Activated CD4-positive, alpha-beta T cell treated with anti-CD3 and anti-CD28 coated beads, Interleukin-2, Interleukin-4, amounts not matched to agents 100 ng/mL and 50 ng/mL, durations not matched to agents 16 hours and 8 hours (primary cell): ENCODE results near the gene RC3H1.
"Not testable (repeated sequence)": the region's sequence is repeated elsewhere in the genome, so short reads cannot be mapped to it uniquely, and the experiment has no call there.

Experiments used
- DNase-seq: peaks from one replicate; pipeline ENCODE4 v3.0.0-alpha.2; 2020; ENCODE audit warnings: low spot score

Gene RC3H1, protein sequence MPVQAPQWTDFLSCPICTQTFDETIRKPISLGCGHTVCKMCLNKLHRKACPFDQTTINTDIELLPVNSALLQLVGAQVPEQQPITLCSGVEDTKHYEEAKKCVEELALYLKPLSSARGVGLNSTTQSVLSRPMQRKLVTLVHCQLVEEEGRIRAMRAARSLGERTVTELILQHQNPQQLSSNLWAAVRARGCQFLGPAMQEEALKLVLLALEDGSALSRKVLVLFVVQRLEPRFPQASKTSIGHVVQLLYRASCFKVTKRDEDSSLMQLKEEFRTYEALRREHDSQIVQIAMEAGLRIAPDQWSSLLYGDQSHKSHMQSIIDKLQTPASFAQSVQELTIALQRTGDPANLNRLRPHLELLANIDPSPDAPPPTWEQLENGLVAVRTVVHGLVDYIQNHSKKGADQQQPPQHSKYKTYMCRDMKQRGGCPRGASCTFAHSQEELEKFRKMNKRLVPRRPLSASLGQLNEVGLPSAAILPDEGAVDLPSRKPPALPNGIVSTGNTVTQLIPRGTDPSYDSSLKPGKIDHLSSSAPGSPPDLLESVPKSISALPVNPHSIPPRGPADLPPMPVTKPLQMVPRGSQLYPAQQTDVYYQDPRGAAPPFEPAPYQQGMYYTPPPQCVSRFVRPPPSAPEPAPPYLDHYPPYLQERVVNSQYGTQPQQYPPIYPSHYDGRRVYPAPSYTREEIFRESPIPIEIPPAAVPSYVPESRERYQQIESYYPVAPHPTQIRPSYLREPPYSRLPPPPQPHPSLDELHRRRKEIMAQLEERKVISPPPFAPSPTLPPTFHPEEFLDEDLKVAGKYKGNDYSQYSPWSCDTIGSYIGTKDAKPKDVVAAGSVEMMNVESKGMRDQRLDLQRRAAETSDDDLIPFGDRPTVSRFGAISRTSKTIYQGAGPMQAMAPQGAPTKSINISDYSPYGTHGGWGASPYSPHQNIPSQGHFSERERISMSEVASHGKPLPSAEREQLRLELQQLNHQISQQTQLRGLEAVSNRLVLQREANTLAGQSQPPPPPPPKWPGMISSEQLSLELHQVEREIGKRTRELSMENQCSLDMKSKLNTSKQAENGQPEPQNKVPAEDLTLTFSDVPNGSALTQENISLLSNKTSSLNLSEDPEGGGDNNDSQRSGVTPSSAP

GRCh38 chr1:174022080-174022975, at the start of gene RC3H1:
Gene RC3H1, minus strand, starts transcription at chr1:174022357. Its CDS starts 29,372 bp downstream, at chr1:173992985.
- peak; percentile 91 for DNase-seq

GRCh38 chr1:174070614-174071013, 48.5 kb upstream of the RC3H1 start:
- no peak for DNase-seq

DNA sequence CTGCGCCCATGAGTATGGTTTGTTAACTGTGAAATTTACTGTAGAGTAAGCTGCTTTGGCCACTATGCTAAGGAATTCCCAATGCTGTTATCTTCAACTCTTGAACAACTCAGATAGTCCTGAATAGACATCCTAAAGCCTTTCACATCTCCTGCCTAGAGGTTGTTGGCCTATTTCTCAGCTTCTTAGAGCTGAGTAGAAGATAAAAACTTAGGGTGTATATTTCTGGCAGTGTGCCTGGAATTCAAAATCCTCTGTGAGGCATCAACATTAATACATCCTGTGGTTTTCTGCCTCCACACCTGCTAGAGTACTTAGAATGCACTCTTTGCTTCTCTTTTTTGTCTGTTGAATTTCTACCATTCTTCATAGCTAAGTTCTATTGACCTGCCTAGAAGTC, 45.8 kb upstream of the RC3H1 start:
- DNase-seq = no peak

DNA sequence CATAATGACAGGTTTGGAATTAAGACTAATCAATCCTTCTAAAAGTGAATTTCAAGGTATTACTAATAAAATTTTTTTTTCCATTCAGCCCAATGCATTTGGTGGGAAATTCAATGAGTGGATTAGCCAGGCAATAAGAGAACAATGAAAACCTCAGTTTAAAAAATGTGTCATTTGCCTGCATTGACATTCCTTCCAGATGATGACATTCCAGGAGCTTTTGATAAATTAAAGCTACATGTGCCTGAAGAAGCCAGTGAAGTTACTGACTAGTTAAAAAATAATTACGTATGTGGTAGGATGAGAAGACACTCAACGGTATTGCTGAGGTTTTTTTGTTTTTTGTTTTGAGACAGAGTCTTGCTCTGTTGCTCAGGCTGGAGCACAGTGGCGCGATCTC, 37.9 kb upstream of the RC3H1 start:
- DNase-seq = no peak

- no peak for DNase-seq
Measured at GRCh38 chr1:174058624-174059023, 36.5 kb upstream of the RC3H1 start.

DNA sequence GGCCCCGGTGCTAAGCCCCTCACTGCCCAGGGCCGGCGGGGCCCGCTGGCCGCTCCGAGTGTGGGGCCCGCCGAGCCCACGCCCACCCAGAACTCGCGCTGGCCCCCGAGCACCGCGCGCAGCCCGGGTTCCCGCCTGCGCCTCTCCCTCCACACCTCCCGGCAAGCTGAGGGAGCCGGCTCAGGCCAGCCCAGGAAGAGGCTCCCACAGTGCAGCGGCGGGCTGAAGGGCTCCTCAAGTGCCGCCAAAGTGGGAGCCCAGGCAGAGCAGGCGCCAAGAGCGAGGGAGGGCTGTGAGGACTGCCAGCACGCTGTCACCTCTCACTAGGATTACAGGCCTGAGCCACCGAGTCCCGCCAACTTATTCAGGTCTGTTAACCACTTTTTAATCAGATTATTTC, 34.5 kb upstream of the RC3H1 start:
- not testable (repeated sequence) for DNase-seq

- DNase-seq = not testable (repeated sequence)
Measured at GRCh38 chr1:174055797-174056196, 33.6 kb upstream of the RC3H1 start.

GRCh38 chr1:174053826-174054225, 31.7 kb upstream of the RC3H1 start:
- DNase-seq = no peak

GRCh38 chr1:174052621-174053020, 30.5 kb upstream of the RC3H1 start:
- no peak for DNase-seq

GRCh38 chr1:174051956-174052355, 29.8 kb upstream of the RC3H1 start:
- no peak for DNase-seq

DNA sequence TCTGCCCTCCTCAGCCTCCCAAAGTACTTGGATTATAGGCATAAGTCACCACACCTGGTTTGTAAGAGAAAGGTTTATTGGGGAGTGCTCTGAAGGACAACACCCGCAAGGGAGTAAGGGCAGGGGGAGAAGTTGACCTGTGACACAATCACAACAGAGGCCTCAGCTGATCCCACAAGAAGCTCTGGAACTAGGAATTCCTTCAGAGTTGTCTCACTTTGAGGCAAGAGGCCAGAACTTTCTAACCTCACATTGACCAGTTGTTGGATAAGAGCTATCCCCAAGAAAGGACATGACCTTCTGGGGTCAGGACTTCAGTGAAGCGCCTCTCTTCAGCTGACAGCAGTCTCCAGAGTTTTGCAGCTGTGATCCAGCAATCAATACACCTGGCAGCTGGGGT, 27.4 kb upstream of the RC3H1 start:
- no peak for DNase-seq

GRCh38 chr1:174044418-174045222, 22.5 kb upstream of the RC3H1 start:
- DNase-seq = peak; percentile 25

GRCh38 chr1:174042509-174042908, 20.4 kb upstream of the RC3H1 start:
- not testable (repeated sequence) for DNase-seq

- no peak for DNase-seq
Measured at GRCh38 chr1:174041369-174041768, 19.2 kb upstream of the RC3H1 start.

DNA sequence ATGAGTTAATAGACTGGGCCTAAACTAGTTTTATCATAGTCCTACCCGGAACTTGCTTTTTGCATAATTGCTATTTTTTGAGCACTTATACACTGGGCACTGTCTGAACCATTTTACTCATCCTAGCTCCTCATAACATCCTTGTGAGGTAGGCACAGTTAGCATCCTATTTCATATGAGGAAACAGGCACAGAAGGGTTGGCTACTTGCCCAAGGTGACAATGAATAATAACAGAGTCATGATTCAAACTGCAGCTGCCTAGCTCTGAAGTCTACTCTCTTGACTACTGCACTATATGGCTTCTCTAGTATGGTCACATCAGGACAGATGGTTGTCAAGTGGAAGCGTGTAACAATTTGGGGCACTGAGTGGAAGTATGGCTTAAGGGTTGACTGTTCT, 18.2 kb upstream of the RC3H1 start:
- no peak for DNase-seq

- DNase-seq = no peak
Measured at GRCh38 chr1:174039027-174039426, 16.9 kb upstream of the RC3H1 start.

- no peak for DNase-seq
Measured at GRCh38 chr1:174036798-174037197, 14.6 kb upstream of the RC3H1 start.

DNA sequence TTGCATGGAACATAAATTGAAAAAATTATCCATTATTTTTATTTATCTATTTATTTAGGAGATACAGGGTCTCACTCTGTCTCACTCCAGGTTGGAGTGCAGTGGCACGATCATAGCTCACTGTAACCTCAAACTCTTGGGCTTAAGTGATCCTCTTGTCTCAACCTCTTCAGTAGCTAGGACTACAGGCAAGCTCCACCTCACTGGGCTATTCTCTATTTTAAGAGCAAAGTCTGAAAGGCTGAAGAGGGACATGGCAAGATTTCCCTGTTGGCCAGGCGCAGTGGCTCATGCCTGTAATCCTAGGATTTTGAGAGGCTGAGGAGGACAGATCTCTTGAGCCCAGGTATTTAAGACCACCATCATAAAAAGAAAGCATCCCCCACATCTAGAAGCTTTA, 14.0 kb upstream of the RC3H1 start:
- no peak for DNase-seq

DNA sequence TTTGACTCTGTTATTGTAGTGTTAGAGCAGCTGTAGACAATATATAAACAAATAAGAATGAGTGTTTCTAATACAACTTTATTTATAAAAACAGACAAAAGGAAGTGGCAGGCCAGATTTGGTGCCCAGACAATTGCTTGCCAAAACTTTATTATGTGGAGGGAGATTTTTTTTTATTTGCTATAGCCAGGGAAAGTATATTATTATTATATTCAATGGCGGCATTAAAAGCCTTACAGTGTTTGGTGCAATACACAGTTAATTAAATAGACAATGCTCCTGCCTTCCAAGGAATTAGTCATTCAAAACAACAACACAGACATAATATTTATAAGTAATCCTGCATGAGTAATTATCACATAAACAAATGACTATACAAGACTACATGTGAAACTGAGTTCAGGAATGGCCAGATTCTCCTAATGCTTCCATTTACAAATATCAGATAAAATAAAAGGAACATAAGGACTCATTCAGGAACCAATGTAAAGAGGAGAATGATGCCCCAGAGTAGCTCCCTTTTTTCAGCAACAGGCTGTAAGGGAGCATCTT, 10.6 kb upstream of the RC3H1 start:
- DNase-seq = no peak

DNA sequence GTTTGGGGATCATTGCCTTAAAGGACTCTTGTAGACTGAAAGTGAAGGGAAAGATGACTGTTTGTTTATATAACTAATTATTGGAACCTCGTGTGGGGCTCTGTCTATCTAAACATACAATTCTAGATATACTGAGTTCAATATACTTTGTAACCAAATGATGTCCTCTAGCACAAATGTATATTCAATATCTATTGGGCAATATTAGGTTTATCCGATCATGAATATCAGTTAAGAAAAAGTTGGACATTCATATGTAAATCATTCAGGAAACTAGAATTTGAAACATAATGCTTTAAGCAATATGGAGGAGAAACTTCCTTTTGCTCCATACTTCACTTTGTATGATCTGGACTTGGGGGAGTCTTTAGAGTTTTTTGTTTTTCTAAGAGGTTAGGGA, 8.9 kb upstream of the RC3H1 start:
- DNase-seq = no peak
